Ovary (tissue), 9 donors: ENCODE results near the gene AK9. TPM values are rescaled to one million over a fixed set of nuclear protein-coding genes. Genes with fewer than 3 reads are reported as not detected.

ENCODE experiments used
- DNase-seq, 5 donors: peaks; one replicate each; pipeline ENCODE4 v3.0.0-alpha.2; 2019 to 2020
- H3K27ac ChIP-seq, 2 donors: fragments of 200-600 bp; one replicate each; pipeline versions ENCODE4 v1.5.1 to v1.8.0; 2019 to 2022
- H3K27me3 ChIP-seq: fragments of 200-600 bp; one replicate; pipeline ENCODE4 v1.8.0; 2022
- H3K36me3 ChIP-seq: fragments of 200-600 bp; sonication (generic); one replicate; pipeline ENCODE4 v1.5.1; 2019
- H3K4me1 ChIP-seq: one replicate; pipeline ENCODE4 v1.8.1; 2013; ENCODE audit warnings: mild to moderate bottlenecking, moderate library complexity; ENCODE audit not compliant: insufficient read depth
- H3K4me3 ChIP-seq: fragments of 200-600 bp; sonication (generic); one replicate; pipeline ENCODE4 v1.5.1; 2017
- H3K9me3 ChIP-seq, 2 donors: fragments of 200-600 bp in 1 of 2; sonication (generic) in 1 of 2; one replicate each; pipeline versions ENCODE4 v1.5.1 to v1.8.1; 2013 to 2019; ENCODE audit warnings: mild to moderate bottlenecking in 1 of 2, moderate library complexity in 1 of 2
- CTCF ChIP-seq, 3 donors: fragments of 450-650 bp in 2 of 3; fragments of 200-600 bp in 1 of 3; IDR thresholded peaks; one replicate each; pipeline versions ENCODE4 v1.5.1 to v1.8.0; 2016 to 2022; ENCODE audit warnings: antibody characterized with exemption in 3 of 3, mild to moderate bottlenecking in 1 of 3
- EP300 ChIP-seq: sonication (generic); formaldehyde crosslinking; IDR thresholded peaks from one replicate; pipeline ENCODE4 v1.6.1; 2017; ENCODE audit warnings: antibody characterized with exemption
- POLR2A ChIP-seq: fragments of 450-650 bp; IDR thresholded peaks from one replicate; pipeline ENCODE4 v1.6.1; 2017; ENCODE audit warnings: antibody characterized with exemption, mild to moderate bottlenecking, moderate library complexity
- WGBS, 3 donors: extraction: QIAGEN DNeasy Blood & Tissue Kit in 1 of 3; methylation state at CpG; one replicate each; pipeline versions ENCODE4 v1.1.5 to v1.1.7; 2013 to 2017; 5-methylcytosine and 5-hydroxymethylcytosine counted together
- intact Hi-C, 4 donors: fragments of 100-400 bp; cut with DNase I; formaldehyde crosslinking; loops; one replicate each; pipeline versions ENCODE4 v1.11.0 to v1.15.1; 2022 to 2023
- polyA plus RNA-seq, 2 donors: library from polyadenylated mRNA; stranded (reverse); fragments of 200-250 nt in 1 of 2; fragments of 350-450 nt in 1 of 2; fragmentation: Illumina TruSeq in 1 of 2; extraction: RNeasy Lipid Tissue Mini Kit (QIAGEN cat#74804) in 1 of 2; gene quantifications; one replicate each; pipeline ENCODE4 v1.2.3, GENCODE V29; 2013 to 2014
- total RNA-seq, 7 donors: library from RNA; depleted of rRNA in 2 of 7; stranded (reverse); fragments of >200 nt in 2 of 7; fragmentation: NEBNext Ultra II Directional in 3 of 7; extraction: Animal tissue kit (Norgen Biotek cat#: 25700) in 3 of 7; gene quantifications; one replicate each; pipeline versions ENCODE4 v1.1.0 to v1.2.4, GENCODE V29; 2016 to 2023
- donor health status: DM: no; HTN: no; CAD: no; lungs with moderate emphysema.
- donor health status: DM: no; HTN: no; CAD: no.
- donor health status: Bipolar disorder and iron deficiency.
- donor health status: DM: yes; HTN: yes; CAD: no.
- donor health status: DM: no; HTN: no; CAD: no.
- donor health status: DM: yes; HTN: yes; CAD: no.

The AK9 gene
- total and polyA plus RNA-seq, 9 donors = 2.9 to 17.5 (median 9.2) TPM

DNA sequence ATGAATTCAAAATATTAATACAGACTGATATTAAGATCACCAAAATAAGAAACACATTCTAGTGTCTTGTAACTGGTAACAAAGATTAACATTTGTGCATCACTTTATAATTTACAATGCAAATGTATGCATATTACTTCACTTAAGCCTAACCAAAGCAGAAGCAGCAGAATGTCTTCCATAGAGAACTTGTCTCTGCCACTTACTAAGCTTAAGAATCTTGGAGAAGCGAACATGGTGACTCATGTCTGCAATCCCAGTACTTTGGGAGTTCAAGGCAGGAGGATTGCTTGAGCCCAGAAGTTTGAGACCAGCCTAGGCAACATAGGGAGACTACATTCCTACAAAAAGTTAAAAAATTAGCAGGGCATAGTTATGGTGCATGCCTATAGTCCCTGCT, 18.8 kb downstream of the AK9 start:
- Histone ChIP-seq H3K27me3 (peaks cover 2% of the 10 kb centered on the region), H3K9me3 (no peaks in the 10 kb centered on the region), H3K27ac (no peak overlapping the region), H3K4me1 (no peaks in the 10 kb centered on the region), H3K36me3 (no peaks in the 10 kb centered on the region), H3K4me3 (no peak overlapping the region)
- intact Hi-C loops = no loop called here
- DNase-seq = no peak
- 88 to 90% (median 89%) methylated on average over 1 of the region's 1 CpG for WGBS, 3 donors
- TF ChIP-seq EP300 = no peak
- no peak for TF ChIP-seq CTCF (IDR thresholded peaks at IDR 0.05)
- no peak for TF ChIP-seq POLR2A

- no peak for DNase-seq
- Histone ChIP-seq H3K27me3 (peaks cover 2% of the 10 kb centered on the region), H3K4me3 (no peak overlapping the region), H3K9me3 (no peaks in the 10 kb centered on the region), H3K4me1 (no peaks in the 10 kb centered on the region), H3K36me3 (no peaks in the 10 kb centered on the region), H3K27ac (no peak overlapping the region)
- WGBS, 3 donors = 34 to 41% (median 38%) methylated on average over 2 of the region's 2 CpGs
- TF ChIP-seq CTCF (IDR thresholded peaks at IDR 0.05) (no peak), EP300 (no peak), POLR2A (no peak)
- intact Hi-C loops = no loop called here
Observed at GRCh38 chr6:109671733-109672132, 19.3 kb downstream of the AK9 start.

GRCh38 chr6:109669811-109670210, 21.2 kb downstream of the AK9 start:
- no peak overlapping the region for H3K4me3 ChIP-seq
- intact Hi-C loops = no loop called here
- no peaks in the 10 kb centered on the region for H3K4me1 ChIP-seq
- no peaks in the 10 kb centered on the region for H3K27me3 ChIP-seq
- no peaks in the 10 kb centered on the region for H3K9me3 ChIP-seq
- H3K27ac ChIP-seq = no peak overlapping the region
- WGBS, 3 donors = 57 to 86% (median 70%) methylated on average over 4 of the region's 4 CpGs
- DNase-seq = no peak
- no peaks in the 10 kb centered on the region for H3K36me3 ChIP-seq
- no peak for TF ChIP-seq POLR2A
- no peak for TF ChIP-seq EP300
- no peak for TF ChIP-seq CTCF (IDR thresholded peaks at IDR 0.05)

DNA sequence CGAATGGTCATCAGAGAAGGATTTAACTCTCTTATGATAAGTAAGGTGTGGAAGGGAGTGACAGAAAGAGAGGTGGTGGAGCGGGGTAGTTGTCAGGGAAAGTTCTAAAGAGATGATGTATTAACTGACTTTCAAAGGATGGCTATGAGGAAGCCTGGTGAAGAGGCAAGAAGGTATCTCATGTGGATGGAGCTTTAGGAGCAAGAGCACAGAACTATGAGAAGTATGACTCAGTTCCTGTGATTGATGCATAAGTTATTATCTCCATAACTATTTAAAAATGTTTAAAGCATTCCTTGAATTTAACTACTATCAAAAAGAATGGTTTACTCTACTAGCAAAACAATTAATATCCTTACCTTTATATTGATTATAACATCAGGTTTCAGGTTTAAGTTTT, 28.8 kb downstream of the AK9 start:
- no peak for TF ChIP-seq EP300
- TF ChIP-seq CTCF (IDR thresholded peaks at IDR 0.05) = no peak
- TF ChIP-seq POLR2A = no peak
- Histone ChIP-seq H3K9me3 (no peaks in the 10 kb centered on the region), H3K36me3 (no peaks in the 10 kb centered on the region), H3K27ac (no peak overlapping the region), H3K27me3 (no peaks in the 10 kb centered on the region), H3K4me3 (no peak overlapping the region), H3K4me1 (no peaks in the 10 kb centered on the region)
- DNase-seq = no peak
- intact Hi-C loops = no loop called here
- 83 to 94% (median 86%) methylated on average over 2 of the region's 2 CpGs for WGBS, 3 donors
